CD4-positive, alpha-beta T cell treated with Interleukin-4 for 1 hour (primary cell): ENCODE results near the gene COL4A2.

Experiments
- DNase-seq, 2 donors: peaks; one replicate each; pipeline ENCODE4 v3.0.0-alpha.2; 2020 to 2022

The COL4A2 gene

DNA sequence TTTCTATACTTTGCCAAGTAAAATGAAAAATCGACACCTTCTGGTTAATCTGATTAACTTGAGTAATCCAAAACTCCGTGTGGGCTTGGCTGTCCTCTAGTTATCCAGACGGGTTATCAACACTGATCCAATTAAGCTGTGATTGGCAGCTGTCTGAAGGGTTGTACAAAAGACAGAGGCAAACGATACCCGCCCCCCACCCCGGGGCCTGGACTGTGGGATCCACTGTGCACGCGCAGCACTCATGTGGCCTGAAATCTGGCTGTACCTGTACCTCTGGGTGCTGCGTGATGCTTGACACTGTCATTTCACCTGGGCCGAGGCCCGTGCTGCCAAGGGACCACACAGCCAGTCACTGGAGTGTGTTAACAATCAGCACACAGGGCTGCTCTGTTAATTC is 53.5 kb downstream of the COL4A2 start:
- DNase-seq, result no peak

DNA sequence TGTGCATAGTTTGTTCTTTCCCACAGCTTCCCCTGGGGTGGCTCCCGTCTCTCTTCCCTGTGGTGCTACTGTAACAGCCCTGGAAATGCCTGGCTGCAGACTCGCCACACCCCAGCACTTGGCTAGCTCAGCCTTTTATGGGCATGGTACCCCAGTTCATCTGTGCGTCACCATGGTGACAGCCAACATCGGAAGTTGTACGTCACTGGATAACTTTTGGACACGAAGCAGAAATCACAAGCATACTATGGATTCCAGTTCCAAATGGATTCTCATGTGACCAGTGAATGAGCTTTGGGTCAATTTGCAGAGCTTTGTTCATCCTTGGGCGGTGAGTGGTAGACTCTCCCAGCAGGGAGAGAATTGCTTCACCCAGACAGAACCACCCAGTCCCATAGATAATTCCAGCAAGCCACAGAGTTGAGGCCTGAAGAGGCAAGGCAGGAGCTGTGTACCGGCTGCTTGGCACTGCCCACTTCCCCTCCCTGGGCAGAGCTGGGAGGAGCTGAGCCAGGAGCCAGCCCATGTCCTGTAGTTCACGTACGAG is 54.4 kb downstream of the COL4A2 start:
- DNase-seq, result no peak

- no peak for DNase-seq
Observed at GRCh38 chr13:110363010-110363409, 55.9 kb downstream of the COL4A2 start.

GRCh38 chr13:110364081-110364480 is 57.0 kb downstream of the COL4A2 start:
- DNase-seq, result no peak

DNA sequence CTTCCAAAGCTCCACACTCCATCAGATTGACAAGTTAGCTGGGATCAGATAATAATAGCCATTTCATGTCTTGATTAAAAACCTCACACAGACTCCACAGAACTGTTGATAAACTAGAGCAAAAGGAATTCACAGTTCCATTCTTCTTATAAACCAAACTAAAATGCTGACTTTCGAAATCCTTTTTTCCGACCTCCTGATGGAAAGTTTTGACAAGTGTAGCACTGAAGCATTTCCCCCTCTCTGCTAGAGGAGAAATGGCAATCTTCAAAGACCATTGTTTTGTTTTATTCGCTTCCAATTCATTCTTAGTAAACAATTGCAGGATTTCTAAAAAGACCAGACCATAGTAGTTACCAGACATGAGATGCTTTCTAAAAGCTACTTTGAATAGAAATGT is 58.8 kb downstream of the COL4A2 start:
- DNase-seq, result no peak

GRCh38 chr13:110366733-110367132 is 59.6 kb downstream of the COL4A2 start:
- DNase-seq, result no peak

DNA sequence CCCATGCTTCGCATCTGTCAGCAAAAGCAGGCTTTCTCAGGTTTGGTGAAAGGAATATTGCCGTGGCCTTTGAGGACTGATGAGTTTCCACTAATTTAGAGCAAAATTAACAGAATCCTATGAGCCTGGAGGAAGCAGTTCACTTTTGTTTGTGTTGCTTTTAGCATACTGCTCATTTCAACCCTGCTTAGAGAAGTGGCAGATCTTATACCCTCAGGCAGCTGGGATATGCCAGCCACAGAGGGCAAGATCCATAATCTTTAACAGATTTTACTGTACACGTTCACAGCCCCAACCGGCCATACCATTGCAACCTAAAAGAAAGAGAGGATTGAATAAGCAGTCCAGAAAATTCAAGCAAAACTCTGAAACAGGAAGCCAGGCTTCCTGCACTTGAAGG is 60.5 kb downstream of the COL4A2 start:
- DNase-seq, result no peak

DNA sequence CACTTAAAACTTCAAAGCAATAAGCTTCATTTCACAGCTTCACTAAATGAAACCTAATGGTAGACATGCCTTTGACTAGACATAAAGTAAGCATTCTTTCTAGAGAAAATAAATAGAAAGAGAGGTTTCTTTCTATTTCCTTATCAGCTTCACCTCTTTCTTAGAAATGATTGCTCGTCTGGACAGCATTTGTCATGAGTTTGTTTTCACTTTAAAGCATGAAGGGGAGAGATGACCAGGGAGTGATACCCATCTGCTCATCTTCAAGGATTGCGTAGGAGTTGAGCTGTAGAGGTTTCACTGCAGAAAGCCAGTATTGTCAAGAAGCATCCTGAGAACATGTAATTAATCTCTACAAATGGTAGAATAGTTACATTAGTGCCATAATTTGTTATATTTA is 61.3 kb downstream of the COL4A2 start:
- no peak for DNase-seq

GRCh38 chr13:110369400-110369799 is 62.3 kb downstream of the COL4A2 start:
- DNase-seq, result no peak

- no peak for DNase-seq
Observed at GRCh38 chr13:110371550-110372465, 64.7 kb downstream of the COL4A2 start.

DNA sequence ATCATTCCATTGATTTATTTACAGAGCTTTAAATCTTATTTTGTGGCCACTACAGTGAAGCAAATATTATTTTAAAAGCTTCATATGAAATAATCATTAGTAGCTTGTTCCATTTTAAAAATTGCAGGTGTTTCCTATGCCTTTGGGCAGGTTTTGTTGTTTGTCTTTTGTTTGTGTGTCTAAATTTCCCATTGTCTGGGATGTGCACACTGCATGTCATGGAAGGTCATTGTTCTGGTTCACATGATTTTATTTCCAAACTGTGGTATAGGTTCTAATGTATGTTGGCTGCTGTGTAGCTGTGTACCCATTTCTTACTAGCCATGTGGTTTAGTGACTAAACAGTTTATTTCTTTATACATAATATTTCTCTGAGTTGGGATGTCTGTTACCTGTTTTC is 65.6 kb downstream of the COL4A2 start:
- DNase-seq, result no peak

DNA sequence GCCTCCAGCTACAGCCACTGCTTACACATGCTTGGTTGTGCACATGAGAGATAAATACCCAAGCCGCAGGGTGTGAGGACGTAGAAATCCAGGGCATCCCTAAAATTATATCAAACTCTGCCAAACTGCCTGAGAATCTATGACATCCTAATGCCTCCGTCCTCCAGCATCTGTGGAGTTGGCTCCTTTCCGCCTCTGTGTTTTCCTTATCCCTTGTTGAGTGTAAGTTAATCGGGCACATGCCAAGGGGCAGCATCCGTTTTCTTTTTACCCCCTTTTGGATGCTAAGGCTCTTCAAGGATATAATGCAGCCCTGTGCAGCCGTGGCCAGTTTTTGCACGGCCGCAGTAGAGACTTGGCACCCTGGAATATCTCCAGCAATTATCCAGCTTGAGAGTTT is 66.5 kb downstream of the COL4A2 start:
- no peak for DNase-seq

- DNase-seq, result no peak
Observed at GRCh38 chr13:110374431-110375370, 67.6 kb downstream of the COL4A2 start.

DNA sequence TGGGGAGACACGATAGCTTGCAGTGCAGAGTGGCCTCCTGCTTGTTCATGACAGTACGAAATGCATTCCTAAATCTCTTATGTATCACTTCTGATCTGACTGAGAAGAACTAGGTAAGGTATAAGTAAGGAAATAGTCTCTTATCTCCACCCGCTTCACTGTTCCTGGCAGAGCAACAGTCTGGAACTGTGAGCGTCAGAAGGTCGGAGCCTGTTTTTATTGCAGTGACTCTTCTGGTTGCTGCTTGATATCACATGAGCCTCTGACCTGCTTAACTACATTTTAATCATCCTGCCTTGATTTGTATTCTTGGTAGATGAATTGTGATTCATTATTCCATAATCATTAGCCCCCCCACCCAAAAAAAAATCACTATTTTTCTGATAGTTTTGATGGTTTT is 69.0 kb downstream of the COL4A2 start:
- DNase-seq, result no peak

DNA sequence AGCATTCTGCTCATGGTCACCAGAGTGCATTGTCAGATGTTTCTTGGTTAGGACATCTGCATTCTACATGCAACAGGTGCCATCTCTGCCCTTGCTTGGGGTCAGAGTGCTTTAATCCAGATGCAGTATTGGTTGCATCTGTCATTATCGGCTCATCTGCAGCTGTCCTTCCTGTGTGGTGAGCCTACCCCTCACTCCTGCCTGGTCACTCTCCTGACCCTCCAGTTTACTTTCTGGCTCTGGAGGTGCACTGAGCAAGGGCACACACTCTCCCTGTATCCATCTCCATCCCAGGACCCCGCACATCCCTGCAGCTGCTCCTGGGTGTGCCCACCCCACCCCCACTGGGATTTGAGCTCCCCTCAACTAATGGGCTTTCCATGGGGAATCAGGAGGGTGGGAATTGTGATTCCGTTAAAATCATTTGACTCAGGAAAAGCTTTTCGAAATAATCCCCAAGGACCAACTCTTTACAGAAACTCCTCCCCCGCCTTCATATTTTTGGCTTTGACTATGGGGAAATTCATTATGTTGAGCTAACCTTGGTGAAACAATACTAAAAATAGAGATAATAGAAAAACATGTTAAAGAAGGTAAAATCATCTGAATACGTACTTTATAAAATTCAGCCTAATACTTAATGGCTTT is 70.2 kb downstream of the COL4A2 start:
- DNase-seq, result no peak

- DNase-seq, result no peak
Observed at GRCh38 chr13:110377826-110378201, 70.7 kb downstream of the COL4A2 start.

DNA sequence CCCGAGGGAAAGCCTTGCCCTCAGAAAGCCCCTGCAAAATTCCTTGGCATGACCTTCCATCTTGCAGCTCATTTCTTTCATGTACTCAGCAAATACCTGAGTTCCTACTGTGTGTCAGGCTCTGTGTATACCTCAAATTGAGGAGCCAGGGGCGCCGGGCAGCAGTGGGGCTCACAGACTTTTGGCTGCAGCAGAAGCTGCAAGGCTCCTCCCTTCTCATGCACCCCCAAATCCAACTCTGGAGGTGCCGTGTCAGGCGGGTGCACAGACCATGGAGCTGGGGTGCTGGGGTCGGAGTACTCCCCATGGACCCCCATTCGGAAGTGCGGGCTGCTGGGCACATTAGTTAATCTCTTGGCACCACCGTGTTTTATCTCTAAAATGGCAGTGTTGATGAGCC is 72.3 kb downstream of the COL4A2 start:
- no peak for DNase-seq

DNA sequence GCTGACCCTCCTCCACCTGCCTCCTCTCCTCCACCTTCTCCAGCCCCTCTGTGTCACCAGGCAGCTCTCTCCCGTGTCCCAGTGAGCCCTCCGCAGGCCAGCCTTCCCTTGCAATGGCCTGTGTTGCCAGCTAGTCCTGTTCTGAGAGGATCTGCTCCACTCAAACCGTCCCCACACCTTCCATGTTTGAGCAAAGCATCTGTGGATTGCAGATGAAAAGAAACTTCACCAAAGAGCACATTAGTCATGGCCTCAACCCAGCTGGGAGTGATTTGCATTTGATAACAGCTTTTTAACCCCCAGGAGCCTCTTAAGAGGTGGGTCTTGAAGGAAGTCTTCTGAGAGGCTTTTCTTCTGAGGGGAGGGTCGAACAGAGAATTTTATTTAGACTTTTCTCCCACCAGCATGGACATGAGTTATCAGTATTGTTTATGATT is 72.8 kb downstream of the COL4A2 start:
- DNase-seq, result no peak

GRCh38 chr13:110380359-110381028 is 73.4 kb downstream of the COL4A2 start:
- DNase-seq, result no peak

DNA sequence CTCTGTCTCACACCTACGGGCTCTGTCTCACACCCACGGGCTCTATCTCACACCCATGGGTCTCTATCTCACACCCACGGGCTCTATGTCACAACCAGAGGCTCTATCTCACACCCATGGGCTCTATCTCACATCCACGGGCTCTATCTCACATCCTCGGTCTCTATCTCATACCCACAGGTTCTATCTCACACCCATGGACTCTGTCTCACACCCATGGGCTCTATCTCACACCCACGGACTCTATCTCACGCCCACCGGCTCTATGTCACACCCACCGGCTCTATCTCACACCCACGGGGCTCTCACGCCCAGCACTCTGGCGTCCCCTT is 73.9 kb downstream of the COL4A2 start:
- DNase-seq, result no peak

DNA sequence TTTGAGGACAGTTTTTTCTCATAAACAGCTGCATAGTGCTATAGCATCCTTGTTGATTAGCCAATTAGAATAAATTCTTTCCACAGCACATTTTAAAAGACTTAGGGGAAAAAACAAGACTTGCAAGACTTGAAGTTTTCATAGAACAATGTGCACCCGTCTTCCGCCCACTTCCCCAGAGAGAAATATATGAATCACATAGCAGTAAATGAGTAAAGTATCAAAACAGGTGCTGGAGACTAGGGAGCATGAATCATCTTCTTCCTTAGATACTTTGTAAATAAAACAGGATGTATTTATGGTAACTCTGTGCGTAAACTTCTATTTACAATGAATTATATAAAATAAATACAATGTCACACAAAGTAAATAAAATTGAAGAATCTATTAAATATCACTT is 75.1 kb downstream of the COL4A2 start:
- DNase-seq, result no peak

GRCh38 chr13:110382830-110383229 is 75.7 kb downstream of the COL4A2 start:
- no peak for DNase-seq
